RPMI8226 (cell line): ENCODE measurements around the gene VWF.

Experiments used
- DNase-seq: peaks from one replicate; pipeline ENCODE4 v3.0.0-alpha.2; 2015

VWF gene

GRCh38 chr12:5945071-5946008 lies 179.1 kb downstream of the VWF start, which contains the start of gene ANO2:
Gene ANO2, minus strand, starts transcription at chr12:5945259. Its CDS starts 42 bp downstream, at chr12:5945217.
- no peak for DNase-seq

- no peak for DNase-seq
Observed at GRCh38 chr12:5944688-5945070, 179.8 kb downstream of the VWF start.

- no peak for DNase-seq
Observed at GRCh38 chr12:5944053-5944452, 180.4 kb downstream of the VWF start.

GRCh38 chr12:5941907-5942306 lies 182.6 kb downstream of the VWF start:
- DNase-seq, result no peak

GRCh38 chr12:5927732-5928516 lies 196.5 kb downstream of the VWF start:
- no peak for DNase-seq

- DNase-seq, result no peak
Observed at GRCh38 chr12:5925646-5926045, 198.8 kb downstream of the VWF start.

GRCh38 chr12:5924342-5924741 lies 200.1 kb downstream of the VWF start:
- DNase-seq, result no peak

- no peak for DNase-seq
Observed at GRCh38 chr12:5923751-5924150, 200.7 kb downstream of the VWF start.

GRCh38 chr12:5923043-5923605 lies 201.3 kb downstream of the VWF start:
- no peak for DNase-seq

GRCh38 chr12:5921966-5922899 lies 202.2 kb downstream of the VWF start:
- no peak for DNase-seq

- no peak for DNase-seq
Observed at GRCh38 chr12:5921027-5921909, 203.2 kb downstream of the VWF start.

GRCh38 chr12:5916785-5917290 lies 207.6 kb downstream of the VWF start:
- no peak for DNase-seq

GRCh38 chr12:5915511-5915910 lies 209.0 kb downstream of the VWF start:
- no peak for DNase-seq

- DNase-seq, result no peak
Observed at GRCh38 chr12:5914387-5915149, 209.9 kb downstream of the VWF start.

- no peak for DNase-seq
Observed at GRCh38 chr12:5913387-5913786, 211.1 kb downstream of the VWF start.

- no peak for DNase-seq
Observed at GRCh38 chr12:5912437-5913334, 211.8 kb downstream of the VWF start.

- DNase-seq, result no peak
Observed at GRCh38 chr12:5912011-5912410, 212.5 kb downstream of the VWF start.

GRCh38 chr12:5910790-5911548 lies 213.5 kb downstream of the VWF start:
- DNase-seq, result no peak
